ENCODE measurements around the gene FTCD. TPM values are rescaled to one million over a fixed set of nuclear protein-coding genes. Genes with fewer than 3 reads are reported as not detected.

The FTCD gene
- total RNA-seq, 1 experiment from 2014 or later: 6.7 TPM

- Mint-ChIP-seq H3K4me1 (peaks cover 2 to 23% of the 10 kb centered on the region in 2 experiments; a peak in 3 of 4 replicates), H3K27ac (no peak overlapping the region), H3K27me3 (ENCODE audit: low read depth) (no peaks in the 10 kb centered on the region; the same call in 1 of the 2 replicates), H3K4me3 (no peak overlapping the region), H3K36me3 (ENCODE audit: insufficient read depth in 1 of 3, low read depth in 3 of 3) (peaks cover 0 to 8% (median 0%) of the 10 kb centered on the region in 3 experiments; a peak in 3 of 7 replicates), H3K9me3 (no peaks in the 10 kb centered on the region; a peak in 1 of 5 replicates)
- Histone ChIP-seq H3T11ph (ENCODE audit: low read length) (no peak overlapping the region), H3K79me1 (ENCODE audit: insufficient read depth, low read depth, low read length, poor library complexity, severe bottlenecking) (no peaks in the 10 kb centered on the region), H3K9ac (ENCODE audit: extremely low read depth, insufficient read length, low read length) (no peak overlapping the region), H3K4me2 (ENCODE audit: insufficient read depth, insufficient read length, low read length) (no peak overlapping the region), H3K4ac (ENCODE audit: low read depth, low read length) (no peak overlapping the region), H3K23ac (ENCODE audit: insufficient read length, low read depth, low read length) (no peak overlapping the region), H4K5ac (ENCODE audit: insufficient read length, low read depth, low read length) (no peak overlapping the region), H2BK12ac (ENCODE audit: insufficient read length, low read depth, low read length) (no peak overlapping the region), H3K79me2 (ENCODE audit: insufficient read depth, low read length) (no peaks in the 10 kb centered on the region), H4K20me1 (ENCODE audit: control insufficient read depth, insufficient read depth, insufficient read length) (no peaks in the 10 kb centered on the region), H2BK5ac (ENCODE audit: insufficient read length, low read length) (no peak overlapping the region), H3K27me3 (ENCODE audit: insufficient read depth, low read length) (no peaks in the 10 kb centered on the region), H3K27ac (ENCODE audit: insufficient read length, low read depth, low read length) (no peak overlapping the region), H3K14ac (ENCODE audit: insufficient read depth, low read length) (no peak overlapping the region), H3K4me1 (ENCODE audit: insufficient read depth, low read length) (no peaks in the 10 kb centered on the region), H3K23me2 (ENCODE audit: insufficient read length, low read depth, low read length, poor library complexity, severe bottlenecking) (no peaks in the 10 kb centered on the region), H2BK15ac (ENCODE audit: low read depth, low read length) (no peak overlapping the region), H3K9me3 (ENCODE audit: control insufficient read depth, low read depth, low read length) (no peaks in the 10 kb centered on the region), H4K91ac (ENCODE audit: insufficient read length, low read depth, low read length) (no peak overlapping the region), H2AK5ac (ENCODE audit: insufficient read length, low read length) (no peak overlapping the region), H3K56ac (ENCODE audit: insufficient read length, low read depth, low read length) (no peak overlapping the region), H3K18ac (ENCODE audit: insufficient read length, low read depth, low read length) (no peak overlapping the region), H4K8ac (replicated peaks; ENCODE audit: insufficient read length, low read depth, low read length) (no peak overlapping the region), H2AFZ (ENCODE audit: low read length) (no peak overlapping the region), H2BK120ac (ENCODE audit: low read depth, low read length, poor library complexity, severe bottlenecking) (no peak overlapping the region), H2BK20ac (ENCODE audit: low read depth, low read length, poor library complexity, severe bottlenecking) (no peak overlapping the region)
- TF ChIP-seq CTCF (conservative IDR thresholded peaks at IDR 0.05): no peak
- no CpG with 5 or more reads among the region's 4 CpGs for WGBS (ENCODE audit: extremely low coverage, insufficient read length, low lambda C conversion rate)
- DNase-seq: no peak
These were observed 23.9 kb downstream of the FTCD start for GRCh38 chr21:46131588-46131837.
